ENCODE measurements around the gene CD226. TPM values are rescaled to one million over a fixed set of nuclear protein-coding genes. Genes with fewer than 3 reads are reported as not detected.

The CD226 gene
- total and polyA plus RNA-seq, 2 of the 4 experiments (the other 2 are of a cell fraction) = 0.29 to 1.1 TPM

GRCh38 chr18:69871363-69871762 is 76.3 kb downstream of the CD226 start:
- Histone ChIP-seq H3K27ac (ENCODE audit: insufficient read depth, low read length) (no peak overlapping the region), H4K91ac (ENCODE audit: insufficient read depth, low read depth, low read length) (no peak overlapping the region), H3K27me3 (ENCODE audit: control insufficient read depth, insufficient read depth, low read length) (no peaks in the 10 kb centered on the region), H4K20me1 (ENCODE audit: insufficient read depth, low read length) (no peaks in the 10 kb centered on the region), H4K8ac (ENCODE audit: low read depth in 2 of 2, low read length in 2 of 2) (no peak overlapping the region), H3K9ac (ENCODE audit: low read depth, low read length) (no peak overlapping the region), H3K56ac (ENCODE audit: extremely low read depth, insufficient read depth, low read length) (no peak overlapping the region), H3K4ac (ENCODE audit: low read depth, low read length) (no peak overlapping the region), H2AK9ac (replicated peaks; ENCODE audit: low read depth, low read length, poor library complexity) (no peak overlapping the region), H2BK5ac (ENCODE audit: low read depth, low read length, poor library complexity, severe bottlenecking) (no peak overlapping the region), H3K23ac (ENCODE audit: low read depth, low read length) (no peak overlapping the region), H3K4me2 (ENCODE audit: low read depth, low read length) (no peak overlapping the region), H2AFZ (replicated peaks; ENCODE audit: low read length, poor library complexity) (no peak overlapping the region), H3K36me3 (ENCODE audit: control insufficient read depth, insufficient read depth, low read length) (no peaks in the 10 kb centered on the region), H3K4me1 (ENCODE audit: control insufficient read depth, insufficient read depth, low read length) (peaks cover 3% of the 10 kb centered on the region), H3K18ac (ENCODE audit: low read depth, low read length) (no peak overlapping the region), H3K9me3 (ENCODE audit: control insufficient read depth, insufficient read depth, low read length) (no peaks in the 10 kb centered on the region), H3K14ac (replicated peaks; ENCODE audit: low read depth, low read length) (no peak overlapping the region), H2AK5ac (ENCODE audit: low read depth, low read length) (no peak overlapping the region), H3K9me1 (ENCODE audit: insufficient read depth, low read length) (no peaks in the 10 kb centered on the region; the same call in 1 of the 2 replicates), H2BK120ac (ENCODE audit: low read depth, low read length) (no peak overlapping the region), H2BK20ac (ENCODE audit: low read depth, low read length) (no peak overlapping the region), H2BK15ac (ENCODE audit: low read depth, low read length) (no peak overlapping the region), H4K5ac (ENCODE audit: low read depth, low read length) (no peak overlapping the region), H3K4me3 (ENCODE audit: insufficient read depth, low read depth, low read length) (no peak overlapping the region), H3K79me1 (ENCODE audit: low read depth in 1 of 2, low read length in 2 of 2) (no peaks in the 10 kb centered on the region)
- POLR2A ChIA-PET (ENCODE audit: unreplicated experiment) = no interaction called here
- dilution Hi-C loops (cut with HindIII; ENCODE audit: low sequenced_read_pairs, unreplicated experiment) = no loop called here
- intact Hi-C loops (cut with micrococcal nuclease) = loop anchor here (10.0 kb wide), 1 partner anchor 63 kb away; no protein-coding TSS in a partner anchor
- DNase-seq = no peak
- TF ChIP-seq FOS (IDR thresholded peaks at IDR 0.05; ENCODE audit: low read depth, low read length) (no peak), CHD1 (IDR thresholded peaks at IDR 0.05; ENCODE audit: low read depth, low read length) (no peak), BHLHE40 (IDR thresholded peaks at IDR 0.05; ENCODE audit: low read depth, low read length) (no peak), MXI1 (IDR thresholded peaks at IDR 0.05; ENCODE audit: borderline replicate concordance, low read depth, low read length) (no peak), SMC3 (IDR thresholded peaks at IDR 0.05; ENCODE audit: low read depth, low read length) (no peak), CEBPB (IDR thresholded peaks at IDR 0.05; ENCODE audit: low read depth, low read length) (no peak), USF2 (IDR thresholded peaks at IDR 0.05; ENCODE audit: low read depth, low read length) (no peak), ELK1 (IDR thresholded peaks at IDR 0.05; ENCODE audit: borderline replicate concordance, low read depth, low read length) (no peak), RCOR1 (IDR thresholded peaks at IDR 0.05; ENCODE audit: insufficient replicate concordance, low read length) (no peak), MAFK (IDR thresholded peaks at IDR 0.05; ENCODE audit: low read depth, low read length) (no peak), NFE2L2 (IDR thresholded peaks at IDR 0.05; ENCODE audit: low read depth, low read length) (no peak), RFX5 (IDR thresholded peaks at IDR 0.05; ENCODE audit: low read depth, low read length) (no peak), POLR2A (IDR thresholded peaks at IDR 0.05; ENCODE audit: low read depth, low read length) (no peak)
- ATAC-seq (ENCODE audit: low read depth) = no peak
- no TSS peak for BruUV-seq (replicated peaks)
- WGBS, 2 experiments (ENCODE audit: extremely low coverage in 2 of 2, insufficient read length in 1 of 2) = 100% methylated on average over 1 of the region's 2 CpGs; no CpG with 5 or more reads in 1 of the 2 experiments
- CTCF ChIA-PET = no interaction called here
- in situ Hi-C loops (cut with MboI; ENCODE audit: low sequenced_read_pairs) = no loop called here

All from IMR-90 (cell line).